K562 (cell line): Measurements from ENCODE around the gene UNC5B. TPM values are rescaled to one million over a fixed set of nuclear protein-coding genes. Genes with fewer than 3 reads are reported as not detected.
A peak's percentile ranks its signal among the peaks of the same experiment; 100 is the strongest.

ENCODE experiments used
- CHD7 ChIP-seq: fragments of 200-600 bp; sonication (generic); IDR thresholded peaks from one replicate; pipeline ENCODE4 v1.6.1; 2012; ENCODE audit warnings: mild to moderate bottlenecking, low read depth, low read length, inconsistent platforms
- ESRRB ChIP-seq: fragments of 250-450 bp; sonication (Bioruptor Pico); IDR thresholded peaks from 2 replicates; pipeline ENCODE4 v1.5.0; 2020; ENCODE audit warnings: mild to moderate bottlenecking, moderate library complexity, borderline replicate concordance
- IRF9 ChIP-seq: fragments of 450-650 bp; IDR thresholded peaks from 2 replicates; pipeline ENCODE4 v1.6.1; 2016; ENCODE audit warnings: missing biosample characterization, missing genetic modification characterization
- KHSRP ChIP-seq: fragments of 450-650 bp; IDR thresholded peaks from 2 replicates; pipeline ENCODE4 v1.6.1; 2017
- TAF1 ChIP-seq: IDR thresholded peaks from 2 replicates; pipeline ENCODE4 v1.6.1; 2011; ENCODE audit warnings: mild to moderate bottlenecking, low read length, moderate library complexity; ENCODE audit not compliant: insufficient read depth, control insufficient read depth, severe bottlenecking; ENCODE audit errors: extremely low read depth
- TCF3 ChIP-seq: sonication (generic); formaldehyde crosslinking; IDR thresholded peaks from 2 replicates; pipeline ENCODE4 v1.4.0; 2020; ENCODE audit warnings: mild to moderate bottlenecking, missing genetic modification reagents
- TFAM ChIP-seq: fragments of 250-450 bp; sonication (Bioruptor Pico); conservative IDR thresholded peaks from 2 replicates; pipeline ENCODE4 v1.5.0; 2021; ENCODE audit warnings: mild to moderate bottlenecking, moderate library complexity
- ZBTB5 ChIP-seq: fragments of 450-650 bp; IDR thresholded peaks from 2 replicates; pipeline ENCODE4 v1.6.1; 2017; ENCODE audit warnings: antibody characterized with exemption
- ZNF165 ChIP-seq: fragments of 250-450 bp; sonication (Bioruptor Pico); IDR thresholded peaks from 2 replicates; pipeline ENCODE4 v1.4.0; 2020; ENCODE audit warnings: borderline replicate concordance
- polyA plus RNA-seq, 8 experiments: library from polyadenylated mRNA; depleted of rRNA in 4 of 8; stranded (reverse) in 5 of 8; unstranded in 3 of 8; fragments of >200 nt; fragmentation: Nextera tagmentation in 2 of 8; fragmentation: Illumina TruSeq in 1 of 8; extraction: Ambion mirVana in 2 of 8; extraction: Trizol in 1 of 8; gene quantifications; 2 replicates each; pipeline versions ENCODE4 v1.2.1 to v1.2.3, GENCODE V29; 2011 to 2014; ENCODE audit warnings: inconsistent platforms in 1 of 8, missing spikeins in 1 of 8
- total RNA-seq, 7 experiments: library from RNA; depleted of rRNA in 6 of 7; stranded (reverse); fragments of >200 nt in 6 of 7; fragmentation: Illumina TruSeq in 2 of 7; extraction: Trizol in 2 of 7; gene quantifications; 2 replicates each; pipeline versions ENCODE4 v1.2.1 to v1.2.3, GENCODE V29; 2011 to 2021; ENCODE audit warnings: low replicate concordance in 1 of 7
- TF ChIP-seq, protein P1 (sequence below): fragments of 250-450 bp; sonication (Bioruptor Pico); IDR thresholded peaks from 2 replicates; pipeline ENCODE4 v1.8.0; 2022; ENCODE audit warnings: inconsistent platforms

Gene UNC5B
- total and polyA plus RNA-seq, 9 of the 15 experiments (the other 6 are each of a cell fraction or from before 2014, with no cell fraction given): 0.10 to 8.4 (median 2.1) TPM

DNA sequence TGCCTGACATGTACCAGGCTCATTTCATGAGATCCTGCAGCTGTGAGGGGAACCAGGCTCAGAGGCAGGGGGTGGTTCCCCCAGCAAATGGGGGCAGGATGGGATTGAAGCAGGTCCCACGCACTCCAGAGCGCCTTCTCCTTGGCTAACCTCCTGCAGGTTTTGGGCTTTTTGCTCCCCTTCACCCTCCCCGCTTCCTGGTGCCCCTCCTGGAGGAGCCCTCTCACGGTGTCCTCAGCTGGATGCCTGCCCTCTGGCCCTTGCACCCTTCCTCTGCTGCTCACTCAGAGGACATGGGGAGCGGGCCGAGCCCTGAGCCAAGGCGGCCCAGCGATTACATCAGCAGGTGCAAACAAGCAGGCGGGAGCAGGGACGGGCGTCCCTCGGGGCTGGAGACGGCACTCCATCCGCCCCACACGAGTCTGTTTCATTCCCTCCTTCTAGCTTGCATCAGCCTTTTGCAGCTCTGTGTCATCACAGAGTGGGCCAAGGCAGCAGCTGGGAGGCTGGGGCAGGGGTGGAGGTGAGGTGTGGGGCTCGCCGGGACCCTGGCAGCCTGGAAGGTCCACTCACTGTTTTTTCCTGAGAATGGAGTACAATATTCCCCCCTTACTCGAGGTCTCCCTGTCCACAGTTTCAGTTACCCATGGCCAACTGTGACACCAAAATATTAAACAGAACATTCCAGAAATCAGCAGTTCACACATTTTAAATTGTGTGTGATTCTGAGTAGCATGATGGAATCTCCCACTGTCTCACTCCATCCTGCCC, 54.0 kb downstream of the UNC5B start (continued):
- no peak for TF ChIP-seq CHD7
- TF ChIP-seq TFAM: no peak
- no peak for TF ChIP-seq TAF1
- no peak for TF ChIP-seq ZNF165 (CRISPR knock-in tag)
- TF ChIP-seq, protein P1, sequence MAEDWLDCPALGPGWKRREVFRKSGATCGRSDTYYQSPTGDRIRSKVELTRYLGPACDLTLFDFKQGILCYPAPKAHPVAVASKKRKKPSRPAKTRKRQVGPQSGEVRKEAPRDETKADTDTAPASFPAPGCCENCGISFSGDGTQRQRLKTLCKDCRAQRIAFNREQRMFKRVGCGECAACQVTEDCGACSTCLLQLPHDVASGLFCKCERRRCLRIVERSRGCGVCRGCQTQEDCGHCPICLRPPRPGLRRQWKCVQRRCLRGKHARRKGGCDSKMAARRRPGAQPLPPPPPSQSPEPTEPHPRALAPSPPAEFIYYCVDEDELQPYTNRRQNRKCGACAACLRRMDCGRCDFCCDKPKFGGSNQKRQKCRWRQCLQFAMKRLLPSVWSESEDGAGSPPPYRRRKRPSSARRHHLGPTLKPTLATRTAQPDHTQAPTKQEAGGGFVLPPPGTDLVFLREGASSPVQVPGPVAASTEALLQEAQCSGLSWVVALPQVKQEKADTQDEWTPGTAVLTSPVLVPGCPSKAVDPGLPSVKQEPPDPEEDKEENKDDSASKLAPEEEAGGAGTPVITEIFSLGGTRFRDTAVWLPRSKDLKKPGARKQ (CRISPR knock-in tag): no peak; the same call in 1 of the 2 replicates
- peak; percentile 64 for TF ChIP-seq TCF3 (CRISPR knock-in tag)
- TF ChIP-seq IRF9 (tag): peak; percentile 96
- no peak for TF ChIP-seq ESRRB
- TF ChIP-seq ZBTB5: no peak
- TF ChIP-seq KHSRP: no peak
